GM10248 (cell line): Measurements from ENCODE around the gene EZH1.
A peak's percentile ranks its signal among the peaks of the same experiment; 100 is the strongest.
"Not testable (repeated sequence)": the region's sequence is repeated elsewhere in the genome, so short reads cannot be mapped to it uniquely, and the experiment has no call there.

Experiments
- CTCF ChIA-PET: fragments of 300-600 bp; sonication (Branson Sonifier 250); formaldehyde crosslinking; extraction: SDS; loops from one replicate; lab custom pipeline; 2021; ENCODE audit warnings: antibody characterized with exemption; lab: Yijun Ruan, JAX
- POLR2A ChIA-PET: fragments of 350-650 bp; sonication (Branson Sonifier 250); formaldehyde crosslinking; extraction: SDS; loops from one replicate; lab custom pipeline; 2020; ENCODE audit warnings: antibody characterized with exemption; lab: Yijun Ruan, JAX
- DNase-seq: peaks from one replicate; pipeline ENCODE4 v3.0.0; 2012; ENCODE audit errors: extremely low spot score
- TF ChIP-seq, protein P1 (sequence below): IDR thresholded peaks from 2 replicates; pipeline ENCODE4 v1.5.1; 2012; ENCODE audit warnings: mild to moderate bottlenecking, low read depth; ENCODE audit errors: extremely low read depth, missing control alignments, control extremely low read depth

Gene EZH1

DNA sequence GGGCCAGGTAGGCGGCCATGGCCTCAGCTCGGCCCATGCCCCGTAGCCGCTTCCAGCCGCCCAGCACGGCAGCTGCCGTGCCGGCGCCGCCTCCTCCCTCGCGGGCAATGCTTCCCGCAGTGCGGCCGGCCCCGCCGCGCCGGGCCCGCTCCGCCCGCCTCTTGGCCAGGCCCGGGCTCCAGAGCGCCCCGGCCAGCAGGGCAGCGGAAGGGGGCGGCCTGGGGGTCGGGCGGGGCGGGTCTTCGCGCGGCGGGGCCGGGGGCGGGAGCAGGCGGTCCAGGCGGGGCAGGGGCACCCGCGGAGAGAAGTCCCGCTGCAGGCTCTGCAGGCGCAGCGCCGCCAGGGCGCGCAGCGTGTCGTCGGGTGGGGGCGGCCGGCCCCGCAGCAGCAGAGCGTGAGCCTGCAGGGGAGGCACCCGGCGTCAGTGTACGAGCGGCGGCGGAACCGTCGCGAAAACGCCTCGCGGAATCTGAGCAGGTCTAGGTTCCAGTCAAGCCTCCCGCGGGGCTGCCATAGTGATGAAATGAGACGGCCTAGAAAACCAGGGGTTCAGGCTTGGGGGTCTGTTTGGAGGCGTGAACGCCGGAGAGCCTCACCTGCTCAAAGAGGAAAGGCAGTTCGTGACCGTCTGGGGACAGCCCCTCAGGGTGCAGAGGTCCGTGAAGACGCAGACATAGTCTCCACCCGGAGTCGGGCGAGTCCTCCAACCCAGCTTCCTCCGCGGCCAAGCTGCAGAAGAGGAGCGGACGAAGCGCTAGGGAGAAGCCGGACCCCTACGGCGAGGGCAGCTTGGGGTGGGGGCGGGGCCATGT is 74.7 kb downstream of the EZH1 start:
- ChIA-PET CTCF (interaction anchor here (1.2 to 5.0 kb wide), 10 partner anchors 9 to 94 kb away, joined by 3 to 54 read pairs (median 6); partner anchors contain the start of genes CCR10, PSMC3IP and TUBG2), POLR2A (no interaction called here)
- TF ChIP-seq, protein P1, sequence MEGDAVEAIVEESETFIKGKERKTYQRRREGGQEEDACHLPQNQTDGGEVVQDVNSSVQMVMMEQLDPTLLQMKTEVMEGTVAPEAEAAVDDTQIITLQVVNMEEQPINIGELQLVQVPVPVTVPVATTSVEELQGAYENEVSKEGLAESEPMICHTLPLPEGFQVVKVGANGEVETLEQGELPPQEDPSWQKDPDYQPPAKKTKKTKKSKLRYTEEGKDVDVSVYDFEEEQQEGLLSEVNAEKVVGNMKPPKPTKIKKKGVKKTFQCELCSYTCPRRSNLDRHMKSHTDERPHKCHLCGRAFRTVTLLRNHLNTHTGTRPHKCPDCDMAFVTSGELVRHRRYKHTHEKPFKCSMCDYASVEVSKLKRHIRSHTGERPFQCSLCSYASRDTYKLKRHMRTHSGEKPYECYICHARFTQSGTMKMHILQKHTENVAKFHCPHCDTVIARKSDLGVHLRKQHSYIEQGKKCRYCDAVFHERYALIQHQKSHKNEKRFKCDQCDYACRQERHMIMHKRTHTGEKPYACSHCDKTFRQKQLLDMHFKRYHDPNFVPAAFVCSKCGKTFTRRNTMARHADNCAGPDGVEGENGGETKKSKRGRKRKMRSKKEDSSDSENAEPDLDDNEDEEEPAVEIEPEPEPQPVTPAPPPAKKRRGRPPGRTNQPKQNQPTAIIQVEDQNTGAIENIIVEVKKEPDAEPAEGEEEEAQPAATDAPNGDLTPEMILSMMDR: peak; percentile 27

DNA sequence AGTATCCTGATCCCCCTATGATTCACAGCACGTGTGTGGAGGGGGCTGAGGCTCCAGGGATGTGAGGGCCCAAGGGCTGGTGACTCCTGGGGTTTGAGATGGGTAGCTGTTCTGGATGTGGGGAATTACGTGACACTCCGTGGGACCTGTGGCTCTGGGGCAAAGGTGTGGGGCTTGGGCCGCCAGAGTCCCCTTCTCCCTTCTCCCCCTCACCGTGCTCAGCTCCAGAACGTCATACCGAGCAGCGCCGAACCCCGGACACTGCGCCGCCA is 75.2 kb downstream of the EZH1 start:
- ChIA-PET CTCF (interaction anchor here (1.2 to 3.6 kb wide), 5 partner anchors 11 to 94 kb away, joined by 3 to 10 read pairs (median 5); partner anchors contain the start of gene TUBG2), POLR2A (no interaction called here)
- TF ChIP-seq, protein P1: no peak
- DNase-seq: no peak

More for the DNA sequence above, 74.7 kb downstream of the EZH1 start:
- DNase-seq: peak; percentile 78

DNA sequence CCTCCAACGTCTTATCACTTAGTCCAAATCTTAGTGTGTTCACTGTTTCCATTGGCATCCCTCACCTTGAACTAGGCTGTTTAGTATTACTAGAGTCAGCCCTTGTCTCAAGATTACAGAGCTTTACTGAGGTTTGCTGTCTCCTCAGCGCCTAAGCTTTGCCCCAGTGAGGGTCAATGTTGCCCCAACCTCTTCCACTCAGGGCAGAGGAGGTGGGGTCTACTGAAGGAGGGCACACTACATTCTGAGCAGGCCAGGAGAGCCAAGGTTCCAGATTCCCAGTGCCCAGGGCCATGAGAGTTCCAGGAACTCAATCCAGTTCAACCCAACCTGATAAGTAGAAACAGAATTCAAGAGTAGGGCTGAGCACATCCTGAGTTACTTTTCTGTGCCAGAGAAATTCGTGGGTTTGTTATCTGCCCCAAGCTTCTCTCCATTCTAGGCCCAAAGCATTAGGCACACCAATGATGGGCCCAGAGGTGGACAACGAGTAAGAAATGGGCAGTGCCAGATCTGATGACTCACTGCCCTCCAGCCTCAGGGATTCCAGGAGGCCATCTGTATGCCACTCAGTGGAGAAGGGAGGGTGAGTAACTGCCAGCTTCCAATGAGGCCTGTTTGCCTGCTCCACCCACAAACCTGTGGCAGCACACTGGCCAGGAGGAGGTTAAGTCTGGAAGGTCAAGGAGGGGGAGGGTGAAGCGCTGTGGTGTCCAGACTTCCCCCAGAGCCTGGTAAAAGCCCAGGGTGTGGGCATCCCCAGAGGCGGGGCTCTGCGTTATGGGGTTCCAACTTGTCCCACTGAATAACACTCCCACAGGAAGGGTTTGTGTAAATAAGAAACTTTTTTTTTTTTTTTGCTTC is 77.5 kb downstream of the EZH1 start:
- no peak for DNase-seq
- ChIA-PET CTCF (interaction anchor here (0.7 to 3.6 kb wide), 7 partner anchors 9 to 97 kb away, joined by 3 to 10 read pairs (median 5); partner anchors contain the start of genes PLEKHH3, PSMC3IP and TUBG2), POLR2A (no interaction called here)
- TF ChIP-seq, protein P1: no peak

DNA sequence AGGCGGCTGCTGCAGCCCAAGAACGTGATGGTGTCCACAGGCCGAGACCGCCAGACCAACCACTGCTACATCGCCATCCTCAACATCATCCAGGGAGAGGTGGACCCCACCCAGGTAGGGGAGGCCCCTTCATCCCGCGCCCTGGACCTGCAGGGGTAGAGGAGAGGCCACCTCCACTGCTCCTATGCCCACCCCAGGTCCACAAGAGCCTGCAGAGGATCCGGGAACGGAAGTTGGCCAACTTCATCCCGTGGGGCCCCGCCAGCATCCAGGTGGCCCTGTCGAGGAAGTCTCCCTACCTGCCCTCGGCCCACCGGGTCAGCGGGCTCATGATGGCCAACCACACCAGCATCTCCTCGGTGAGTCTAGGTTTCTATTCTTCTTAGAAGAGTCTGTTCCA is 78.7 kb downstream of the EZH1 start:
- DNase-seq, POLR2A ChIA-PET: not testable (repeated sequence)
- CTCF ChIA-PET: interaction anchor here (1.2 to 2.3 kb wide), 5 partner anchors 11 to 97 kb away, joined by 3 to 10 read pairs (median 4); partner anchors contain the start of genes PLEKHH3 and PSMC3IP

DNA sequence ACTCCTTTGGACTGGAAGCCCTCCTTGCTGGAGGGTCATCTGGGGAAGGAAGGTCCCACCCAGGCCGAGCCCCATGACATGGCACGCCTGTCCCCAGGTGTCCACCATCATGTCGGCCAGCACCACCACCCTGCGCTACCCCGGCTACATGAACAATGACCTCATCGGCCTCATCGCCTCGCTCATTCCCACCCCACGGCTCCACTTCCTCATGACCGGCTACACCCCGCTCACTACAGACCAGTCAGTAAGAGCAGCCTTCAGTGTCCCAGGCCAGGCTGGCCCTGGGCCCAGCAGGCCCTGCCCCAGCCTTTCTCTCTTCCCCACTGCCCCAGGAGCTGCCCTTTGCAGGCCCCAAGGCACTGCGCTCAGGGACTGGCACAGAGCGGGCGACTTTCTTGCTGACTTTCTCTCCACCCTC is 79.2 kb downstream of the EZH1 start:
- TF ChIP-seq, protein P1: no peak
- no peak for DNase-seq
- ChIA-PET CTCF (interaction anchor here (1.2 kb wide), 1 partner anchor 15 kb away, joined by 3 read pairs; no protein-coding TSS in a partner anchor), POLR2A (no interaction called here)

DNA sequence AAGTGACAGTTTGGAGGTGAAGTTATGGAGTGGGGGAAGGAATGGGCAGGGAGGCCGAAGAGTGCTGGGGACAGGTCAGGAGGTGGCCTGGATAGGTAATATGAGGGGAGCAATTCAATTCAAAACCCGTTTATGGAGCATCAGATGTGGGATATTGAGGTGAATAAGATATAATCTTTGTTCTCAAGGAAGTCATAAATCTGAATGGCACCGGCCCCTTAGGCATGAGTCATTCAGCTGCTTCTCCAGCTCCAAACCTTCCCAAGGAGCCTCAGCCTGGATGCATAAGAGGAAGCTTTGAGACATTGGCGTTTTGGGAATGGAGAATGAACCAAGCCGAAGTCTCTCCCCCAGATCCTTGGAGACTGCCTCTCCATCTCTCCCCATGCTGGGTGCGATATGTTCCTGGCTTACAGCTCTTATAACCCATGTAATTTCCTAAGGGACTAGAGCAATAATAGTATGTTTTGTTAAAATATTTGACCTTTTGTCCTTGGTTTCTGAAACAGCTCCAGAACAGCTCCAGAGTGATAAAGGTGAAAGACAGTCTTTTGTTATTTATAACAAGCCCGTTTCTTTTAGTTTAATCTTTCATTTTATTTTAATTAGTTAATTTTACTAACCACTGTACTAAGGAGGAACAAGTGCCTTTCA is 84.0 kb downstream of the EZH1 start:
- TF ChIP-seq, protein P1: no peak
- CTCF ChIA-PET: interaction anchor here (1.1 to 6.8 kb wide), 3 partner anchors 12 to 82 kb away, joined by 3 to 54 read pairs (median 4); no protein-coding TSS in a partner anchor
- no peak for DNase-seq
- POLR2A ChIA-PET: interaction anchor here (1.9 kb wide), 1 partner anchor 10 kb away, joined by 4 read pairs; no protein-coding TSS in a partner anchor

DNA sequence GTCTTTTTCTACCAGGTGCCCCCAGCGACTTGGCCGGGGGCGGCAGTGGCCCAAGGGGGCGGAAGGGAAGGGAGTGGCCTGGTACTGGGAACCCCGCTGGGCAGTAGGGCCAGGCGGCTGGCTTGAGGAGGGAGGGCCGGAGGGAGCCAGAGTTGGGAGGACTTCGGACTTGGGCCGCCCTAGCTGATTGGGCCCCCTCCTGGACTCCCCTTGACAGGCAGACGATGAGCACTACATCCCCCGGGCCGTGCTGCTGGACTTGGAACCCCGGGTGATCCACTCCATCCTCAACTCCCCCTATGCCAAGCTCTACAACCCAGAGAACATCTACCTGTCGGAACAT is 84.9 kb downstream of the EZH1 start:
- CTCF ChIA-PET: interaction anchor here (0.7 to 6.8 kb wide), 4 partner anchors 13 to 21 kb away, joined by 3 to 54 read pairs (median 6); no protein-coding TSS in a partner anchor
- POLR2A ChIA-PET, DNase-seq: not testable (repeated sequence)
